CD4-positive, alpha-beta T cell treated with Interleukin-6 at 100 ng/mL for 8 hours (primary cell): ENCODE measurements around the gene TEX14.
"Not testable (repeated sequence)": the region's sequence is repeated elsewhere in the genome, so short reads cannot be mapped to it uniquely, and the experiment has no call there.

Experiments
- DNase-seq: peaks from one replicate; pipeline ENCODE4 v3.0.0-alpha.2; 2020; ENCODE audit warnings: mixed read lengths, low spot score

The TEX14 gene

DNA sequence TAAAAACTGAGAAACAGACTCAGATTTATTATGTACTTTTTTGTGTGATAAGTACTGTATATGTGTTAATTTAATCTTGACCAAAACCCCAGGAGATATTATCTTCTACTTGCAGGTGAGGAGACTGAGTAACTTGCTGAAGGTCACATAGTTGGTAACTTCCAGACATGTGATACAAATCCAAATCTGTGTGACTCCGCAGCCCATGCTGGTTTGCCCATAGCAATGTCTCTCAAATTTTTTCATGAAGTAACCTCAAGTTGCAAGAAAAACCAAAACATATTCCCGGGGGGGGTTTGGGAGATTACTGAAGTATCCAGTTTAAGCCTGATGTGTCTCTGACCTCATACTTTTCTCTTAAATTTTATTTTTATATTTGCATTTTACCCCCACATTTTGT lies 3.3 kb downstream of the TEX14 start:
- DNase-seq, result no peak

DNA sequence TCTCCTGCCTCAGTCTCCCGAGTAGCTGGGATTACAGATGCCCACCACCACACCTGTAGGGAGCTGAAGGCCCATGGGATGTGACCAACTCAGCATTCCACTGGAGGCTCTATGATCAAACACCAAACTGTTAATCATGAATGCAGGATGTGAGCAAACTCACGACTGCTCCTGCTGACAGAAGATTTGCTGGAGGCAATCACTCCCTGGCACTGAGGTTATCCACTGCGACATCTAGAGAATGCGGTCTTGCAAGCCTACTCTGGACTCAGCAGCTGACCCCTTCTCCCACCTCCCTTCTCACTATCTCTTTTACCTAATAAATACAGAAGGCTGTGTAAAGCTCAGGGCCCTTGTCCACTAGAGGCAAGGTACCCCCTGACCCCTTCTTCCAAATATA lies 4.9 kb downstream of the TEX14 start:
- DNase-seq, result no peak

DNA sequence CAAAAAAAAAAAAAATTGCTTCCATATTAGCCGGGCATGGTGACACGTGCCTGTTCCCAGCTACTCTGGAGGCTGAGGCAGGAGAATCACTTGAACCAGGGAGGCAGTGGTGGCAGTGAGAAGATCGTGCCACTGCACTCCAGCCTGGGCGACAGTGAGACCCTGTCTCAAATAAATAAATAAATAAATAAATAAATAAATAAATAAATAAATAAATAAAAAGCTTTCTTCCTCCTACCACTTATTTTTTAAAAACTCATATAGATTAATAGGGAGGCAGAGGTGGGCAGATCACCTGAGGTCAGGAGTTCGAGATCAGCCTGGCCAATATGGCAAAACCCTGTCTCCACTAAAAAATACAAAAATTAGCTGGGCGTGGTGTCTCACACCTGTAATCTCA lies 7.4 kb downstream of the TEX14 start:
- not testable (repeated sequence) for DNase-seq

DNA sequence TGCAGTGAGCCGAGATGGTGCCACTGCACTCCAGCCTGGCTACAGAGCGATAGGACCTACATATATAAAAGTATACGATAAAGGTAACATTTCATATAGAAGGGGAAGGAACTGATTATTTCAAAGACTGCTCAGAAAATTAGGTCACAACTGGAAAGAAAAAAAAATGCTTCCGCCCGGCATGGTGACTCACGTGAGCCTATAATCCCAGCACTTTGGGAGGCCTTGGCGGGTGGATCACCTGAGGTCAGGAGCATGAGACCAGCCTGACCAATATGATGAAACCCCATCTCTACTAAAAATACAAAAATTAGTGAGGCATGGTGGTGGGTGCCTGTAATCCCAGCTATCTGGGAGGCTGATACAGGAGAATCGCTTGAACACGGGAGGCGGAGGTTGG lies 7.8 kb downstream of the TEX14 start:
- DNase-seq, result no peak

DNA sequence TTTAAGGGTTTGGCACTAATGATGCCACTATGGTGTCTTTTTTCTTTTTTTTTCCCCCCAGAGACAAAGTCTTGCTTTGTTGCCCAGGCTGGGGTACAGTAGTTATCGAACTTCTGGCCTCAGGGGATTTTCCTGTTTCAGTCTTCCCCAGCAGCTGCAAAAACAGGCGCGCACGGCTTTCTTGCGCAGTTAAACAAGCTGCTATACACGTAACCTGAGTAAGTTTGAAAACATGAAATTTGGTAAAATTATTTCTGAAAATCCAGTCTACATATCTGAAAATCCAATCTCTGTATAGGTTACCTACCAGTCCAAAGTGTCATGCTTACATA lies 11.8 kb downstream of the TEX14 start:
- DNase-seq, result no peak

DNA sequence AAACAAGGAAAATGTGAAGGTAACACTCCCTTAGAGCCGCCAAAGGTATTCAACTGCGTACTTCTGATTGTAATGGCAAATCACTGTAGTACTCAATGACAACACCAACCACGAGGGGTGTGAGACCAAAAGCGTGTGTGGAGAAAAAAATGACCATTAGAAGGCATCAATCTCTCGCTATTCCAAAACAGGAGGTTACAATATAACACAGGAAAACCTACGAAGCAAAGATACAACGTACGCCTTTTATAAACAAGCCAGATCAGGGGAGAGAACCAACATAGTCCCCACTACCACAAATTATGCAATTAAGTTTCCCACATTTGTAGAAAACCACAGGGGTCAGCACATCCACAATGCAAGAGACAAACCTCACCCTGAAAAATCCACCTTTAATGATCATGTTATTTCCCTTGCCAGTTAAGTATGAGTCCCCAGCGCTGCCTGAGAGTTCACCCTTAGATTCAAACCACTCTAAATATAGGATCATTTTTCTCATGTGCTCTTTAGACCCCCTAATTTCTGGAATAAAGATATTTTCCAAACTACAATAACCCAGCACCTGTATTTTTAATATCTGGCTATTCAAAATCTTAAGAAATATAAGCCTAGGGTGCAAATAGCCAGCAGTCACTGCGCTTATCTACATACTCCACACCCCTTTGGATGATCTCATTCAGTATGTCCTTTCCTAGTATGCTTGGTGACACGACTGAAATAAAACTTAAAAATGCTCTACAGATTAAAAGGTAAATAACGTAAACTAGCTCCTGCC lies 12.4 kb downstream of the TEX14 start:
- no peak for DNase-seq

DNA sequence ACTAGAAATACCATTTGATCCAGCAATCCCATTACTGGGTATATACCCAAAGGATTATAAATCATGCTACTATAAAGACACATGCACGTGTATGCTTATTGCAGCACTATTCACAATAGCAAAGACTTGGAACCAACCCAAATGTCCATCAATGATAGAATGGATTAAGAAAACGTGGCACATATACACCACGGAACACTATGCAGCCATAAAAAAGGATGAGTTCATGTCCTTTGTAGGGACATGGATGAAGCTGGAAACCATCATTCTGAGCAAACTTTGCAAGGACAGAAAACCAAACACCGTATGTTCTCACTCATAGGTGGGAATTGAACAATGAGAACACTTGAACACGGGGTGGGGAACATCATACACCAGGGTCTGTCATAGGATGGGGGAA lies 13.6 kb downstream of the TEX14 start:
- not testable (repeated sequence) for DNase-seq

DNA sequence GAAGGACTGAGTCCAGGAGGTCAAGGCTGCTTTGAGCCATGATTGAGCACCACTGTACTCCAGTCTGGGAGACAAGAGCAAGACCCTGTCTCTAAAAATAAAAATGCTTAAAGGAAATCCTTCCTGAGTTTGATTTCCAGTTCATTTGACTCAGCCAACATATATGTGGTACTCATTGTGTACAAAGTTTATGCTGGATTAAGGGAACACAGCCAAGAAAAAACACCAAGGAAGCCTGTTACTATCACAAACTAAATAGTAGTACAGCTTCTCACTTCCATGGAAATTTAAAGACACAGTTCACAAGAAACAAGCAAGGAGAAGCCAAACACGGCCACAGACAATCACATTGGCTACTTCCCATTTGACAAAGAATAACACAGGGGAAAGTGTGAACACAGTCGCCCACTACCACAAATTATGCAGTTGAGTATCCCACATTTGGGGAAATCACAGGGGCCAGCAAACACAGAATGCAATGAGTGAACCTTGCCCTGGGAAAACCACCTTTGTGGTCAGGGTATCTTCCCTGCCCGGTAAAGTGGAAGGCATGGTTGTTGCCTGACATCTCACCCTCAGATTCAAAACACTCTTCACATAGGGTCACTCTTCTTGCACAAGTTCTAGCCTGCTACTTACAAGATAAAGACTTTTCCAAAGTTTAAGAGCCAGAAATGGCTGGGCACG lies 14.5 kb downstream of the TEX14 start:
- DNase-seq, result no peak

DNA sequence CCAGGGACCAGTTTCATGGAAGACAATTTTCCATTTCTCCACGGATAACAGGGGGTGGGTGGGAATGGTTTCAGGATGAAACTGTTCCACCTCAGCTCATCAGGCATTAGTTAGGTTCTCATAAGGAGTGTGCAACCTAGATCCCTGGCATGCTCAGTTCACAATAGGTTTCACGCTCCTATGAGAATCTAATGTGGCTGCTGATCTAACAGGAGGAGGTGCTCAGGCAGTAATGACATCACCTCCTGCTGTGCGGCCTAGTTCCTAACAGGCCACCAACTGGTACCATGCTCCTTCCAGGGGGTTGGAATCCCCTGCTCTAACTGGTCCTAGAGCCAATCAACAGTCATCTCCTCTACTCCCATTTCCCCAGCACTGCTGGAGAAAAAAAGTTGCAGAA lies 19.9 kb downstream of the TEX14 start:
- DNase-seq, result no peak

DNA sequence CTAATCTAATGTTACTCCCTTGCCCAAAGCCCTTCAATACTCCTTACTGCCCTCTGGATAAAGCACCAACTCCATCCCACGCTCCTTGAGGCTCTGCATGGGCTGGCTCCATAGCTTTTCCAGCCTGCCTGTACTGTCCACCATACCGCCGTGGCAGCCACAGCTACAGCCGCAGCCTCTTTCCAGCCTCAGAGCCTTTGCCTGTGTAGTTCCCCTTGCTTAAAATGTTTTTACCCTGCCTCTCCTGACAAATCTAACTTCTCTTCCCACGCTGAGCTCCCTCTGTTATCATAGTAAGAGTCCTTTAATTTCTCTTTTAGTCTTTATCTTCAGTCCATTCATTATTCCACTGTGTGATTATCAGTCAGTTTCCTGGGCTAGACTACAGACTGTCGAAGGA lies 22.0 kb downstream of the TEX14 start:
- DNase-seq, result no peak

DNA sequence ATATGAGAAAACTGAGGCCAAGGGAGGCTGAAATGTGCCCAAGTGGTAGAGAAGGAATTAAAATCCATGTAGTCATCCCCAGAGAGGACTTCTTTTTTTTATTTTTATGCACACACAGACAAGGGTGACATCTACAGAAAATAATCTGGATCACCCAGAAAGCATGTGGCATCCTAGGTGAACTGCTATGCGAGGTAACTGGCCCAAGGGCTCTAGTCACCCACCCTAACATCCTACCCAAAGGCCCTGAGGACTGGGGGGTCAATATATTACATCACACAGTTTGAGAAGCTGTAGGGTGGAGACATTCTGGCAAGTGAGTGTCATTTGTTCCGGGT lies 23.3 kb downstream of the TEX14 start:
- no peak for DNase-seq

DNA sequence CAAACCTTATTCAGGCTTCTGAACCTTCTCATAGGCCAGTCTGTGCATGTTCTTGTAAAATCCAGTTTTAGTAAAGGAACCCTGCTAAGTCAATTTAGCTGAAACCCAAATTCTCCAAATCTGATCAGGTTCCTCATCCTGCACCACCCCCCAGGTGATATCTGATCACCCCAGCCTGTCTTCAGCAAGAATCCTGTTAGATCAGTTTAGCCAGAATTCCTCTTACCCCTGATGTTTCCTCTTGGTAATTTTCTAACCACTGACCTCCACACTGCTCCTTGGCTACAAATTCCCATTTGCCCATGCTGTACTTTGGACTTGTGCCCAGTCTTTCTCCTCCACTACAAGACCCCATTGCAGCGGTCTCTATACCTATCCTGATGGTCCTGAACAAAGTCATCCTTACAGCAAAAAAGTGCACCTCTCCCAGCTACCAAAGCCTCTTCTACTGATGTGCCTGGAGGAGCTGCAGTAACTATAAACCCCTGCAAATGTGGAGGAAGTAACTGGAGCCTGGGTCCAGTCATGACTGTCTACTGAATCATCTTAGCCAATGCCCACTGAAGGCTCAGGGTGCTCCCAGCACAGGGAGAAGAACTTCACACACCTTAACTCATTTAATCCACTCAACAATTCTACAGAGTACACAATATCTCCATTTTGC lies 23.8 kb downstream of the TEX14 start:
- DNase-seq, result no peak

DNA sequence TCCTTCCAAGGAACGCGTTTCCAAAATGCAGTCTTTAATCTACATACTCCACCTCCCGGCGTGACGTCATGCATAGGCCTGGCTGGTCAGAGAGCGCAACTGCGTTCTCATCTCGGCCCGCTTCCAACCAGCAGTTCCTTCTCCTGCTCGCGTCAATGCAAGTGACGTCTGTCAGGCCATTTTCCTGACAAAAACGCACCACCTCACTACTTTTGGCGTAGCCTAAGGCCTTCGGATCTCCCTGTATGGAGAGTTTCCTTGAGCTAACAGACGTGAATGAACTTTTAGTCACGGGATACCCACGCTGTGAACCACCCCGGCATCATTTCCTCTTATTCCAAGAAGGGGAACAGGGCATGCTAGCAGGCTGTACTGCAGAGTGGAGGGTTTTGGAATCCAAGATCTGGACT lies 25.0 kb downstream of the TEX14 start:
- DNase-seq, result peak; percentile 21

DNA sequence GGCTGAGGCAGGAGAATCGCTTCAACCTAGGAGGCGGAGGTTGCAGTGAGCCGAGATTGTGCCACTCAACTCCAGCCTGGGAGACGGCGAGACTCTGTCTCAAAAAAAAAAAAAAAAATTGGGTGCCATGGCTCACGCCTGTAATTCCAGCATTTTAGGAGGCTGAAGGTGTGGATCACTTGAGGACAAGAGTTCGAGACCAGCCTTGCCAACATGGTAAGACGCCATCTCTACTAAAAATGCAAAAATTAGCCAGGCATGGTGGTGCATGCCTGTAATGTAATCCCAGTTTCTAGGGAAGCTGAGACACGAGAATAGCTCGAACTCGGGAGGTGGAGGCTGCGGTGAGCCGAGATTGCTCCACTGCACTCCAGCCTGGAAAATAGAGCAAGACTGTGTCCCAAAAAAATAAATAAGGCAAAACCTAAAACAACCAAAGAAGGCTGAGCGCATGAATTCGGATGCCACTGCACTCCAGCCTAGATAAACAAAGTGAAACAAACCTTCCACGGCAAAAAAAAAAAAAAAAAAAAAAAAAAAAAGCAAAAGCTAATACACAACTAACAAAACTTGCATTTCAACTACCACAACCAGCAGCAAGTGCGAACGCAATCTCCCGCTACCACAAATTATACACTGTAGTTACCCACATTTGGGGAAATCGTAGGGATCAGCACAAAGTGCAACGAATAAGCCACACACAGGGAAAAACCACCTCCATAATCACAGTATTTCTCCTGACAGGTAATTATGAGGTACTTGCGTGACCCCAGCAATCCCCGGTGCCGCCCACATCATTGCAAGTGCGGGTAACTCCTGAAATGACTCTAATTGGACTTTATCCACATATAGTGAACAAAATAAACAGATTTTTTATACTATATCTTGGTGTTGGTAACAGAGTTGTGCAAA lies 25.6 kb downstream of the TEX14 start:
- no peak for DNase-seq

DNA sequence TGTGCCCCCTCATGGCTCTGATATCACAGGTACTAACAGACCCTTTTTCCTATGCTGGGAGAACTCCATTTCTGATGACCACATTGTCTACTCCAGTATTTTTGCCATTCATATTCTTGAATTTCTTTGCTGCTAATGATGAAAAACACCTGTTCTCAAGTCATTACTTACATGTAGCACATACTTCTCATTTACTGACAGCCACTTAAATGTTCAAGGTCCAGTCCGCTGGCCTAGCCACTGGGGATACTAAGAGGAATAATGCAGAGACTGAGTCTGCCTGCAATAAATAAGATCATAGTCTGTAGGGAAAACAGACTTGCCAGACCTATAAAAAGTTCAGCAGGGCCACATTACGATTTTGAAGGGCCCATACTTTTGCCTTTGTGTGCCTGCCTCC lies 27.5 kb downstream of the TEX14 start:
- no peak for DNase-seq

DNA sequence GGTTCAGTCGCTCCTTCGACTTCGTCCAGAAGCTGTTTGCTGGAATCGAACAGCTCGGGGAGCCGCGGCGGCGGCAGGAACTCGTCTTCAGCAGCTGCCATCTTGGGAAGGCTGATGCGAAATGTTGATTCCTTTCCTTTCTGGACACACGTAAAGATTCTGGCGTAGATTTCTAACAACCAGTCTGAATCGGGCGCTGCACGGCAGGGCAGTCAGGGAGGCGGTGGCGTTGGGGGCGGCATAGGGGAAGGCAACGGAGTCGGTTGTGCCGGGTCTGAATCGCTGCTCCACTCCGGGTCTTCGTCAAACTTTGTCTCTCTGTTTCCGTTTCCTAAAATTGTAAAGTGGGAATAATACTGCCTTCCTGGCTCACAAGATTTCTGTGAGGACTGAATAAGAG lies 30.3 kb downstream of the TEX14 start:
- DNase-seq, result no peak

DNA sequence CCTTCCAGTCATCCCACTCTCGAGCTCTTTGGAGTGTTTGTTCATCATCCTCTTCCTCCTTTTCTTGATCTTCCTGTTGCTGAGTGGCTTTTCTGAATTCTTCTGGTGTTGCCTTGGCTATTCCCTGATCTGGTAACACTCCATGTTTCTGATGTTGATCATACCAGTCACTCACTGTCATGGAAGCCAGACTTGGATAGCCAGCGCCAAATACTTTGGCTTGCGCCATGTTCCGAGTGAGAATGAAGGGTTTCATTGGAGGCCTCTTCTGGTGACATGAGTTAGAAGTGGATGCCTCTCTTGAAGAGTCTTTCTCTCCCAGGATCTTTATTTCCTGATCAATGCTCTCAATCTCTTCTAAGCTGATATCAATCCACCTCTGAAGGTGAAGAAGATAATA lies 31.2 kb downstream of the TEX14 start:
- DNase-seq, result no peak

DNA sequence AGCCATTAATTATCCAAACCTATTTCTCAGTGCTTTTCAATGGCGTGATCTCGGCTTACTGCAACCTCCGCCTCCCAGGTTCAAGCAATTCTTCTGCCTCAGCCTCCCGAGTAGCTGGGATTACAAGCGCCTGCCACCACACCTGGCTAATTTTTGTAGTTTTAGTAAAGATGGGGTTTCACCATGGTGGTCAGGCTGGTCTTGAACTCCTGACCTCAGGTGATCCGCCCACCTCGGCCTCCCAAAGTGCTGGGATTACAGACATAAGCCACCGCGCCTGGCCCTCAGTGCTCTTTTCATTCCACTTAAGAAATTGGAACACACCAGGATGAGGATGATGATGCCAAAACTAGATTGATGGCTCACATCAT lies 32.1 kb downstream of the TEX14 start:
- not testable (repeated sequence) for DNase-seq

DNA sequence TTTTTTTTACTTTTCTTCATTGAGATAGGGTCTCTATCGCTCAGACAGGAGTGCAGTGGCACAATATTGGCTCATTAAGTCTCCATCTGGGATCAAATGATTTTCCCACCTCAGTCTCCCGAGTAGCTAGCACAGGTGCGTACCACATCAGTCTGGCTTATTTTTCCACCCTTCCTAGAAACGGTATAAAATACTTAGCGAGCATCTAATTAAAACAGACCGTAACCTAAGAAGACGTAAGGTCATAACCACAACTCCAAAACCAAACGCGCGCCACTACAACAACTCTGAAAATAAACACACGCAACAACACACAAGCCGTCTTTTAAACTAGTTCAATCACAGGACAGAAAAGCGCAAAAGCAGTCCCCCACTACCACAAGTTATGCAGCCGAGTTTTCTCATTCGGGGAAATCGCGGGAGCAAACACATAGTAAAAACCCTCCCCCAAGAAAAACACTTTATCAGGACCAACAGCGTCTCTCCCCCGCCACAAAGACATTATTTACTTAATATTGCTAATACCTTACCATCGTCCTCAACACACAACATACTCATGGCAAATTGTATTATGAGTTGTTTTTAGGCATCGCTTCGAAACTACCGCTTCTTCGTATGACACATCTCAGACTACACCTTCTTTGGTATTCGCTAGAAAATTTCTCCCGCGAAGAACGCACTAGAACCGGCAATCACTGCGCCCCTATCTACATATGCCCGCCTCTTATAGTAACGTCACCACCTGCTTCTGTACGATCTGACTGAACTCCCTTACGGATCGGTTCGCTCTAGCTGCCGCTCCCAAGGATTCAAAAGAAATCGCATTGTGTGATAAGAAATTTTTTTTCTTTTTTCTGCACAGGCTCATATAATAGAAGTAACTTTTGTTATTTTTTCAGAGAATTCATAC lies 32.8 kb downstream of the TEX14 start:
- peak; percentile 68 for DNase-seq

DNA sequence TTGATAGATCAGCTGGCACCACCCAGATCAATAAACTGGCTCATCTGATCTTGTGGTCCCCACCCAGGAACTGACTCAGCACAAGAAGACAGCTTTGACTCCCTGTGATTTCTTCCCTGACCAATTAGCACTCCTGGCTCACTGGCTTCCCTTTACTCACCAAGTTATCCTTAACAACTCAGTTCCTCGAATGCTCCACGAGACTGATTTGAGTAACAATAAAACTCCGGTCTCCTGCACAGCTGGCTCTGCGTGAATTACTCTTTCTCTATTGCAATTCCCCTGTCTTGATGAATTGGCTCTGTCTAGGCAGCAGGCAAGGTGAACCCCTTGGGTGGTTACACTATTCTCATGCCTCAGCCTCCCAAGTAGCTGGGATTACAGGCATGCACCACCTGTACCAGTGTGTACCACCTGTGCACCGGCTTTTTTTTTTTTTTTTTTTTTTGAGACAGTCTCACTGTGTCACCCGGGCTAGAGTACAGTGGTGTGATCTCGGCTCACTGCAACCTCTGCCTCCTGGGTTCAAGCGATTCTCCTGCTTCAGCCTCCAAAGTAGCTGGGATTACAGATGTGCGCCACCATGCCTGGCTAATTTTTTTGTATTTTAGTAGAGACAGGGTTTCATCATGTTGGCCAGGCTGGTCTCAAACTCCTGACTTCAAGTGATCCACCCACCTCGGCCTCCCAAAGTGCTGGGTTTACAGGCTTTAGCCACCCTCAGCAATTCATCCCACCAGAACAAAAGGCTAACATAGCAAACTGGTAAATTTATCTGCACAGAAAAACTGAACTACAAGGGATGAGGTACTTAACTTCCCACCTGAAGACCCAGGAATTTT lies 33.7 kb downstream of the TEX14 start:
- DNase-seq, result not testable (repeated sequence)

DNA sequence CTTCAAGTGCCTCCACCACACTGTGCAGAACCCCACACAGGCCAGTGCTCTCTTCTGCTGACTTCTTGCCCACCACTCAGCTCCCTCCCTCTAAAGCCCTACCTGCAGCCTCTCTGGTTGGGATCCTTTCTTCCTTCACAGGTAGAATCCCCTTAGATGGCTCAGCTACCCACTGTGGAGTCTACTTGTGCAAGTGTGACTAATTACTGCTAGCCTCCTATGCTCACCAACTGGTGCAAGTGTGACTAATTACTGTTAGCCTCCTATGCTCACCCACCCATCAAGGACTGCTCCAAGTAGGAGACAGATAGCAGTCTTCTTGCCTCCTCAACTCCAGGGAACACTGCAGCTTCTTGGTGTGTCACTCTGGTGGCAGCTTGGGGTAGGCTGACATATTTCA lies 43.6 kb downstream of the TEX14 start:
- DNase-seq, result no peak
